Keratinocyte (primary cell): ENCODE measurements around the gene CD300LD. TPM values are rescaled to one million over a fixed set of nuclear protein-coding genes. Genes with fewer than 3 reads are reported as not detected.

Source experiments
- DNase-seq: peaks from one replicate; pipeline ENCODE4 v3.0.0-alpha.2; 2011; ENCODE audit warnings: low read depth, missing footprints, low spot score
- FAIRE-seq: peaks from 2 replicates; lab custom pipeline; 2011; peaks lifted over from hg19 to GRCh38; lab: Jason Lieb, UNC
- H2AFZ ChIP-seq: 2 replicates; pipeline ENCODE4 v1.6.0; 2012; ENCODE audit warnings: low read length, control low read depth, inconsistent platforms; ENCODE audit not compliant: control insufficient read depth
- H3K27ac ChIP-seq: 2 replicates; pipeline ENCODE4 v1.5.1; 2011; ENCODE audit warnings: low read length; ENCODE audit not compliant: control insufficient read depth, insufficient read depth
- H3K27me3 ChIP-seq: 3 replicates; pipeline ENCODE4 v1.6.0; 2011; ENCODE audit warnings: low read length; ENCODE audit not compliant: control insufficient read depth, insufficient read depth; ENCODE audit errors: extremely low read depth
- H3K36me3 ChIP-seq, 2 experiments: 2 replicates in 1 of 2; 3 replicates in 1 of 2; pipeline ENCODE4 v1.5.1; 2011; ENCODE audit warnings: low read length in 2 of 2, mild to moderate bottlenecking in 1 of 2; ENCODE audit not compliant: control insufficient read depth in 2 of 2, insufficient read depth in 2 of 2; ENCODE audit errors: extremely low read depth in 1 of 2
- H3K4me1 ChIP-seq: 3 replicates; pipeline ENCODE4 v1.5.1; 2011; ENCODE audit warnings: low read length; ENCODE audit not compliant: control insufficient read depth, insufficient read depth; ENCODE audit errors: extremely low read depth
- H3K4me2 ChIP-seq: 3 replicates; pipeline ENCODE4 v1.6.0; 2011; ENCODE audit warnings: low read depth, low read length; ENCODE audit not compliant: control insufficient read depth, insufficient read depth; ENCODE audit errors: extremely low read depth
- H3K4me3 ChIP-seq, 3 experiments: fragments of 200-600 bp in 1 of 3; sonication (generic) in 1 of 3; 2 replicates in 2 of 3; 3 replicates in 1 of 3; pipeline ENCODE4 v1.5.1; 2011 to 2016; ENCODE audit warnings: low read length in 3 of 3, mild to moderate bottlenecking in 3 of 3, control low read depth in 2 of 3, inconsistent platforms in 1 of 3, low read depth in 1 of 3, mixed read lengths in 1 of 3, mixed run types in 1 of 3, moderate library complexity in 1 of 3; ENCODE audit not compliant: control insufficient read depth in 2 of 3, insufficient read depth in 2 of 3; ENCODE audit errors: extremely low read depth in 1 of 3
- H3K79me2 ChIP-seq: 2 replicates; pipeline ENCODE4 v1.6.0; 2012; ENCODE audit warnings: low read length; ENCODE audit not compliant: control insufficient read depth, insufficient read depth
- H3K9ac ChIP-seq: 3 replicates; pipeline ENCODE4 v1.6.0; 2011; ENCODE audit warnings: low read length; ENCODE audit not compliant: control insufficient read depth, insufficient read depth; ENCODE audit errors: extremely low read depth
- H3K9me1 ChIP-seq: 3 replicates; pipeline ENCODE4 v1.6.0; 2011; ENCODE audit warnings: low read length; ENCODE audit not compliant: control insufficient read depth, insufficient read depth; ENCODE audit errors: extremely low read depth
- H3K9me3 ChIP-seq: 2 replicates; pipeline ENCODE4 v1.5.1; 2012; ENCODE audit warnings: low read depth, low read length; ENCODE audit not compliant: control insufficient read depth
- H4K20me1 ChIP-seq: 3 replicates; pipeline ENCODE4 v1.6.0; 2011; ENCODE audit warnings: low read length; ENCODE audit not compliant: control insufficient read depth, insufficient read depth; ENCODE audit errors: extremely low read depth
- CTCF ChIP-seq, 3 experiments: IDR thresholded peaks in 1 of 3; conservative IDR thresholded peaks in 1 of 3; optimal IDR thresholded peaks in 1 of 3; 2 replicates in 2 of 3; 3 replicates in 1 of 3; pipeline versions ENCODE3 to v1.5.1; 2011; ENCODE audit warnings: low read length in 3 of 3, mild to moderate bottlenecking in 3 of 3, moderate library complexity in 2 of 3, control low read depth in 1 of 3, inconsistent platforms in 1 of 3; ENCODE audit not compliant: insufficient read depth in 2 of 3; ENCODE audit errors: extremely low read depth in 1 of 3
- EZH2 ChIP-seq: IDR thresholded peaks from one replicate; pipeline ENCODE4 v1.6.1; 2012; ENCODE audit warnings: inconsistent platforms, mild to moderate bottlenecking, low read length, moderate library complexity
- dilution Hi-C: fragments of 300-500 bp; cut with MboI; formaldehyde crosslinking; loops from one replicate; pipeline ENCODE4 v1.7.0; 2020; ENCODE audit warnings: low sequenced_read_pairs; ENCODE audit not compliant: extremely low pct_ligation_motif_present
- polyA plus RNA-seq, 5 experiments: library from polyadenylated mRNA; depleted of rRNA in 3 of 5; stranded (reverse) in 3 of 5; stranded (forward) in 1 of 5; unstranded in 1 of 5; fragments of >200 nt; gene quantifications; 1 replicate in 1 of 5; 2 replicates in 3 of 5; 3 replicates in 1 of 5; pipeline versions ENCODE4 v1.2.1 to v1.2.3, GENCODE V29; 2011 to 2012; ENCODE audit warnings: missing spikeins in 2 of 5, low read depth in 1 of 5, low replicate concordance in 1 of 5

The CD300LD gene
- polyA plus RNA-seq, 1 donor (not counting 4 experiments of a cell fraction or from before 2014, with no cell fraction given): not detected

- no peaks in the 10 kb centered on the region for H3K4me1 ChIP-seq
- no peak for DNase-seq
- no peaks in the 10 kb centered on the region for H4K20me1 ChIP-seq
- H3K9ac ChIP-seq: no peak overlapping the region
- no peak for FAIRE-seq
- no peak overlapping the region for H3K4me2 ChIP-seq
- TF ChIP-seq EZH2 (no peak), CTCF (optimal IDR thresholded peaks at IDR 0.05 in 1 of 3, IDR thresholded peaks at IDR 0.05 in 1 of 3, conservative IDR thresholded peaks at IDR 0.05 in 1 of 3; ENCODE audit: extremely low read depth in 1 of 3, insufficient read depth in 2 of 3, low read length in 3 of 3) (no peak)
- H3K27me3 ChIP-seq: peaks cover 9% of the 10 kb centered on the region
- H3K9me3 ChIP-seq: no peaks in the 10 kb centered on the region
- no peak overlapping the region for H2AFZ ChIP-seq
- no peaks in the 10 kb centered on the region for H3K79me2 ChIP-seq
- H3K4me3 ChIP-seq: no peak overlapping the region
- dilution Hi-C loops: no loop called here
- H3K9me1 ChIP-seq: no peaks in the 10 kb centered on the region
- no peaks in the 10 kb centered on the region for H3K36me3 ChIP-seq
- no peak overlapping the region for H3K27ac ChIP-seq
Observed at GRCh38 chr17:74618451-74618850, 26.4 kb upstream of the CD300LD start.

GRCh38 chr17:74616696-74617095 is 24.6 kb upstream of the CD300LD start:
- FAIRE-seq (no peak), DNase-seq (no peak)
- Histone ChIP-seq H3K4me1 (no peaks in the 10 kb centered on the region), H2AFZ (no peak overlapping the region), H4K20me1 (no peaks in the 10 kb centered on the region), H3K4me3 (no peak overlapping the region), H3K4me2 (no peak overlapping the region), H3K27ac (no peak overlapping the region), H3K9ac (no peak overlapping the region), H3K9me3 (no peaks in the 10 kb centered on the region), H3K27me3 (peaks cover 9% of the 10 kb centered on the region), H3K9me1 (no peaks in the 10 kb centered on the region), H3K36me3 (no peaks in the 10 kb centered on the region), H3K79me2 (no peaks in the 10 kb centered on the region)
- TF ChIP-seq EZH2 (no peak), CTCF (optimal IDR thresholded peaks at IDR 0.05 in 1 of 3, IDR thresholded peaks at IDR 0.05 in 1 of 3, conservative IDR thresholded peaks at IDR 0.05 in 1 of 3; ENCODE audit: extremely low read depth in 1 of 3, insufficient read depth in 2 of 3, low read length in 3 of 3) (no peak)
- dilution Hi-C loops: no loop called here
